Natural killer cell (primary cell): ENCODE results near the gene CCDC88C. TPM values are rescaled to one million over a fixed set of nuclear protein-coding genes. Genes with fewer than 3 reads are reported as not detected.
"Not testable (repeated sequence)": the region's sequence is repeated elsewhere in the genome, so short reads cannot be mapped to it uniquely, and the experiment has no call there.

Experiments used
- ATAC-seq, 3 donors: fragments of 150-1000 bp in 2 of 3; fragments of 200-7000 bp in 1 of 3; cut with Tn5 transposase; 1 replicate in 1 of 3; 2 replicates in 2 of 3; pipeline ENCODE4 v1.10.0; 2021; ENCODE audit warnings: mild to moderate bottlenecking in 2 of 3, moderate library complexity in 2 of 3
- DNase-seq, 2 donors: peaks; one replicate each; pipeline versions ENCODE4 v3.0.0 to v3.0.0-alpha.2; 2013 to 2021; ENCODE audit warnings: mixed read lengths in 1 of 2
- H3K27ac ChIP-seq: one replicate; pipeline ENCODE4 v1.5.1; 2013; ENCODE audit warnings: mild to moderate bottlenecking, low read length
- H3K27me3 ChIP-seq: one replicate; pipeline ENCODE4 v1.6.1; 2013; ENCODE audit warnings: low read length; ENCODE audit not compliant: control insufficient read depth, insufficient read depth
- H3K36me3 ChIP-seq: one replicate; pipeline ENCODE4 v1.6.1; 2013; ENCODE audit warnings: low read length; ENCODE audit not compliant: control insufficient read depth, insufficient read depth
- H3K4me1 ChIP-seq: one replicate; pipeline ENCODE4 v1.6.1; 2013; ENCODE audit warnings: low read length; ENCODE audit not compliant: control insufficient read depth, insufficient read depth
- H3K4me3 ChIP-seq: one replicate; pipeline ENCODE4 v1.5.1; 2013; ENCODE audit warnings: low read length
- H3K9me3 ChIP-seq: one replicate; pipeline ENCODE4 v1.6.1; 2013; ENCODE audit warnings: low read length; ENCODE audit not compliant: control insufficient read depth, insufficient read depth
- H3K27ac Mint-ChIP-seq, 2 donors: one replicate each; pipeline ENCODE4 v1.8.0; 2022; ENCODE audit warnings: mild to moderate bottlenecking in 2 of 2, mixed read lengths in 2 of 2, moderate library complexity in 1 of 2
- H3K27me3 Mint-ChIP-seq, 2 donors: one replicate each; pipeline ENCODE4 v1.8.0; 2022; ENCODE audit warnings: low read depth in 2 of 2, mixed read lengths in 2 of 2
- H3K36me3 Mint-ChIP-seq: one replicate; pipeline ENCODE4 v1.8.0; 2022; ENCODE audit warnings: mixed read lengths
- H3K4me1 Mint-ChIP-seq, 2 donors: one replicate each; pipeline ENCODE4 v1.8.0; 2022; ENCODE audit warnings: mixed read lengths in 2 of 2
- H3K4me3 Mint-ChIP-seq: one replicate; pipeline ENCODE4 v1.8.0; 2022; ENCODE audit warnings: mild to moderate bottlenecking, moderate library complexity, mixed read lengths
- H3K9me3 Mint-ChIP-seq, 2 donors: one replicate each; pipeline ENCODE4 v1.8.0; 2022; ENCODE audit warnings: mixed read lengths in 2 of 2
- WGBS: methylation state at CpG from one replicate; pipeline ENCODE4 v1.1.7; 2013; ENCODE audit warnings: missing lambda C conversion rate; ENCODE audit not compliant: insufficient coverage; 5-methylcytosine and 5-hydroxymethylcytosine counted together
- intact Hi-C: fragments of 100-400 bp; cut with micrococcal nuclease; formaldehyde crosslinking; loops from one replicate; pipeline ENCODE4 v1.14.2; 2022
- total RNA-seq, 4 donors: library from RNA; stranded (reverse); fragments of 120-200 nt in 1 of 4; gene quantifications; one replicate each; pipeline versions ENCODE4 v1.2.3 to v1.2.4, GENCODE V29; 2013 to 2022
- TF ChIP-seq, protein P1 (sequence below): fragments of 200-600 bp; IDR thresholded peaks from one replicate; pipeline ENCODE4 v1.8.0; 2022; ENCODE audit warnings: antibody characterized with exemption

The CCDC88C gene
- total RNA-seq, 3 donors from 2014 or later (not counting 1 experiment from before 2014, with no cell fraction given): 432 to 516 (median 438) TPM

DNA sequence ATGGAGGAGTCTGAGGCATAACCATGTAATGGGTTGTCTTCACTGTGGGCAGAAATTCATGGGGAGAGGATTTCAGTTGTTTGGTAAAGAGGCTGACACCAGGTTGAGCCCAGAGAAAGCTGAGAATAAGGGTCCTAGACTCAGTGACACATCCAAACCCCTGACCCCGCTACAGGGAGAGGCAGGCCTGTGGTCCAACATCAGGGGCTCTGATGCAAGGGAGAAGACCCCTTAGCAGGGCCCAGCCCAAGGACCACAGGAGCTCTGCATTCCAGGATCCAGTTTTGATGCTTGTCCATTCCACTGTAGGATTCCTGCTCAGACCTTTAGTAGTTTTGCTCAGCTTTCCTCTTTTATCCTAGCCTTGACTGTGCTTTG lies 188.6 kb downstream of the CCDC88C start:
- H3K4me3 Mint-ChIP-seq: peak overlapping the region; percentile 81
- DNase-seq (no peak), ATAC-seq (no peak)
- H3K27ac ChIP-seq: peak overlapping the region; percentile 90
- 77% methylated on average over 1 of the region's 1 CpG for WGBS
- H3K4me3 ChIP-seq: no peak overlapping the region
- intact Hi-C loops: loop anchor here (2.0 to 5.0 kb wide), 6 partner anchors 32 to 638 kb away; partner anchors contain the start of genes CCDC88C, RPS6KA5 and TC2N
- no peaks in the 10 kb centered on the region for H3K27me3 Mint-ChIP-seq
- peaks cover 95% of the 10 kb centered on the region for H3K4me1 ChIP-seq
- H3K36me3 ChIP-seq: peaks cover 7% of the 10 kb centered on the region
- H3K27me3 ChIP-seq: no peaks in the 10 kb centered on the region
- TF ChIP-seq, protein P1, sequence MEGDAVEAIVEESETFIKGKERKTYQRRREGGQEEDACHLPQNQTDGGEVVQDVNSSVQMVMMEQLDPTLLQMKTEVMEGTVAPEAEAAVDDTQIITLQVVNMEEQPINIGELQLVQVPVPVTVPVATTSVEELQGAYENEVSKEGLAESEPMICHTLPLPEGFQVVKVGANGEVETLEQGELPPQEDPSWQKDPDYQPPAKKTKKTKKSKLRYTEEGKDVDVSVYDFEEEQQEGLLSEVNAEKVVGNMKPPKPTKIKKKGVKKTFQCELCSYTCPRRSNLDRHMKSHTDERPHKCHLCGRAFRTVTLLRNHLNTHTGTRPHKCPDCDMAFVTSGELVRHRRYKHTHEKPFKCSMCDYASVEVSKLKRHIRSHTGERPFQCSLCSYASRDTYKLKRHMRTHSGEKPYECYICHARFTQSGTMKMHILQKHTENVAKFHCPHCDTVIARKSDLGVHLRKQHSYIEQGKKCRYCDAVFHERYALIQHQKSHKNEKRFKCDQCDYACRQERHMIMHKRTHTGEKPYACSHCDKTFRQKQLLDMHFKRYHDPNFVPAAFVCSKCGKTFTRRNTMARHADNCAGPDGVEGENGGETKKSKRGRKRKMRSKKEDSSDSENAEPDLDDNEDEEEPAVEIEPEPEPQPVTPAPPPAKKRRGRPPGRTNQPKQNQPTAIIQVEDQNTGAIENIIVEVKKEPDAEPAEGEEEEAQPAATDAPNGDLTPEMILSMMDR: no peak
- H3K9me3 Mint-ChIP-seq: peaks cover 0 to 2% of the 10 kb centered on the region in 2 donors
- H3K36me3 Mint-ChIP-seq: no peaks in the 10 kb centered on the region
- peaks cover 77 to 86% of the 10 kb centered on the region in 2 donors for H3K4me1 Mint-ChIP-seq
- H3K27ac Mint-ChIP-seq: peak overlapping the region; percentile 98 to 100
- no peaks in the 10 kb centered on the region for H3K9me3 ChIP-seq

DNA sequence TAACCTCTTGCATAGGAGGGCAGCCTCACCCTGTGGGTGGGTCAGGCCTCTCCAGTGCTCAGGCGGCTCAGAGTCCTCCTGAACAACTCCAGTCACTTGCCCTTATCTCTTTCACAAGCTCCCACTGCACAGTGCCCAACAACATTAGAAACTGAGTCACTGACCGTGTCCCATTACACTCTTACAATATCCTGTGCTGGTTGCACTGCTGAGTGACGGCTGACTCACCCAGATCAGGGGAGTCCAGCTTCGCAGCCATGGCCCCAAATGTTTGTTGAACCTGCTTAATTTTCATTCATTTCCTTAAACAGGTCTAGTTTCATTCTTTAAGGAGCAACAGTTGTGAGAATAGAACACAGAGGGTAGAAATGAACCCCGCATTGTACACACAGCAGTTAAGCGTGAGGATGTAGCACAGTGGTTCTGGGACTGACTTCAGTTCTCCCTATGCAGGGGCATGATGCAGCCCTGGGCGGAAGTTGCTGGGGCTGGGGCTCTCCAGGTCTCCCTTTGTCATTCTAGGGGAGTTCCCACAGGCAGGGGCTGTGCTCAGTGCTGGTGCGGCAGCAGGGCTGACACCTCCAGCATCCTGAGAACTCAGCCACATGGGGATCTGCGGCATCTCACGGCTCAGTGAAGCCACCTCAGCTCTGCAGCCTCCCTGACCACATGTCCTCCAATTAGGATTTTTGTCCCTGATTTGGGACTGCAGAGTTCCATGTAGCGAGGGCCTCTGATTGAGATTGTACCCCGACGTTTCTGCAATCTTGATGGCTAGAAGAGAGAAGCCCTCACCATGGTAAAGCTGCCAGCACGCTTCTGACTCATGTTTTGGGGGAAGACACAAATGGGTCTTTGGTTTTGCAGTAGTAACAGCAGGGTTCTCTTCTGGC lies 189.3 kb downstream of the CCDC88C start:
- peaks cover 4% of the 10 kb centered on the region for H3K36me3 ChIP-seq
- Mint-ChIP-seq H3K4me3 (peak overlapping the region; percentile 81), H3K9me3 (peaks cover 0 to 2% of the 10 kb centered on the region in 2 donors)

DNA sequence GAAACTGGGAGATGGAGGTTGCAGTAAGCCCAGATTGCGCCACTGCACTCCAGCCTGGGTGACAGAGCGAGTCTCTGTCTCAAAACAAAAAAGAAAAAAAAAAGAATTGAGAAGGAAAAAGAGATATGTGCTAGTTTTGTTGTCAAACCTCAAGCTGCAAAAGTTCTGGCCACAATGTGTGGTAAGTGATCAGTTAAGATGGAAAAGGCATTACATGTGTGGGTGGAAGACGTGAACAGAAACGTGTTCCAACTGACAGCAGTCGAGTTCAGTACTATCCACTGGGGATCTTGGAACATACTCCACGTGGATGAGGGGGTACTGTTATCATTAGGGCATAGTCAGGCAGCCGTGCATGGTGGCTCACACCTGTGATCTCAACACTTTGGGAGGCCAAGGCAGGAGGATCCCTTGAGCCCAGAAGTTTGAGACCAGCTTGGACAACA lies 190.4 kb downstream of the CCDC88C start:
- TF ChIP-seq, protein P1: no peak
- Histone ChIP-seq H3K27ac (peak overlapping the region; percentile 90), H3K27me3 (no peaks in the 10 kb centered on the region), H3K4me3 (no peak overlapping the region), H3K36me3 (peaks cover 2% of the 10 kb centered on the region), H3K9me3 (no peaks in the 10 kb centered on the region), H3K4me1 (peaks cover 95% of the 10 kb centered on the region)
- peak in 1 of 2 donors; percentile 71 for DNase-seq
- no peak for ATAC-seq
- H3K4me3 Mint-ChIP-seq: peak overlapping the region; percentile 84
- intact Hi-C loops: loop anchor here (5.0 kb wide), 2 partner anchors 150 to 190 kb away; partner anchors contain the start of gene CCDC88C
- H3K9me3 Mint-ChIP-seq: peaks cover 0 to 2% of the 10 kb centered on the region in 2 donors
- H3K27ac Mint-ChIP-seq: peak overlapping the region; percentile 98 to 100
- peaks cover 85 to 93% of the 10 kb centered on the region in 2 donors for H3K4me1 Mint-ChIP-seq
- peaks cover 7% of the 10 kb centered on the region for H3K36me3 Mint-ChIP-seq
- 26% methylated on average over 7 of the region's 7 CpGs for WGBS
- H3K27me3 Mint-ChIP-seq: no peaks in the 10 kb centered on the region

More for the DNA sequence above, 189.3 kb downstream of the CCDC88C start:
- peak; percentile 79 to 94 for DNase-seq
- no peaks in the 10 kb centered on the region for H3K27me3 ChIP-seq
- H3K27ac Mint-ChIP-seq: peak overlapping the region; percentile 98 to 100
- intact Hi-C loops: loop anchor here (1.0 to 5.0 kb wide), 8 partner anchors 15 to 638 kb away; partner anchors contain the start of genes CCDC88C, RPS6KA5 and TC2N
- peaks cover 95% of the 10 kb centered on the region for H3K4me1 ChIP-seq
- peak overlapping the region; percentile 90 for H3K27ac ChIP-seq
- no peaks in the 10 kb centered on the region for H3K9me3 ChIP-seq
- H3K36me3 Mint-ChIP-seq: no peaks in the 10 kb centered on the region
- 24% methylated on average over 14 of the region's 14 CpGs for WGBS
- peak; percentile 68 to 88 (median 82) for ATAC-seq
- TF ChIP-seq, protein P1: no peak
- no peaks in the 10 kb centered on the region for H3K27me3 Mint-ChIP-seq
- H3K4me1 Mint-ChIP-seq: peaks cover 79 to 89% of the 10 kb centered on the region in 2 donors
- H3K4me3 ChIP-seq: no peak overlapping the region

DNA sequence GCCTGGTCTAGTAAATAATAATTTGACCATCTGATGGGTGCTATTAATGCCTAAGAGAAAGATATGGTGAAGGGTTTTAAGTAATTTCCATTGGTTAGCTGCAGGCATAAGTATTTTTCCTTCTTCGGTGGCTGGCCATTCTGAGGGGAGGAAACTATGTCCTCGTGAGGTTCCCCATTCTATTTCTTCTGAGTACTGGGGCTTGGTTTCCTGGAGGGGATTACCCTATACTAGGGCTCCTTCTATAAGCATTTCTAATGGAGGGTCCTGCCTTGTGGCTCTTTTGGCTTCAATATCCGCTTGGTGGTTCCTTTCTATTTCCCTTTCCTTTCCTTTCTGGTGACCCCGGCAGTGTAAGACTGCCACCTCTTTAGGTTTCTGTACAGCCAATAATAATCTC lies 191.3 kb downstream of the CCDC88C start:
- peak in 1 of 2 donors; percentile 41 for DNase-seq
- Mint-ChIP-seq H3K27ac (peak overlapping the region; percentile 98 to 100), H3K4me1 (peaks cover 85 to 93% of the 10 kb centered on the region in 2 donors), H3K4me3 (peak overlapping the region; percentile 84)
- peak overlapping the region; percentile 90 for H3K27ac ChIP-seq
- not testable (repeated sequence) for H3K36me3 Mint-ChIP-seq, H3K27me3 Mint-ChIP-seq, H3K9me3 Mint-ChIP-seq, H3K27me3 ChIP-seq, H3K4me3 ChIP-seq, H3K9me3 ChIP-seq, ATAC-seq, H3K36me3 ChIP-seq
- peaks cover 94% of the 10 kb centered on the region for H3K4me1 ChIP-seq
- intact Hi-C loops: loop anchor here (5.0 kb wide), 2 partner anchors 151 to 191 kb away; partner anchors contain the start of gene CCDC88C
- 18% methylated on average over 4 of the region's 4 CpGs for WGBS
